Muscle layer of duodenum (tissue), 2 donors: ENCODE data around the gene SMCHD1.
A peak's percentile ranks its signal among the peaks of the same experiment; 100 is the strongest.

Experiments used
- H3K27ac ChIP-seq: one replicate; pipeline ENCODE4 v1.7.0; 2013; ENCODE audit warnings: mild to moderate bottlenecking, low read length
- H3K27me3 ChIP-seq: one replicate; pipeline ENCODE4 v1.7.0; 2013; ENCODE audit warnings: low read depth, mild to moderate bottlenecking, control low read depth, low read length
- H3K36me3 ChIP-seq, 2 donors: one replicate each; pipeline ENCODE4 v1.7.0; 2013; ENCODE audit warnings: low read length in 2 of 2, control low read depth in 1 of 2, mild to moderate bottlenecking in 1 of 2; ENCODE audit not compliant: insufficient read depth in 2 of 2, control insufficient read depth in 1 of 2
- H3K4me1 ChIP-seq, 2 donors: one replicate each; pipeline ENCODE4 v1.7.0; 2013; ENCODE audit warnings: low read length in 2 of 2, mild to moderate bottlenecking in 2 of 2, control low read depth in 1 of 2, moderate library complexity in 1 of 2; ENCODE audit not compliant: insufficient read depth in 2 of 2, control insufficient read depth in 1 of 2
- H3K4me3 ChIP-seq, 2 donors: one replicate each; pipeline ENCODE4 v1.7.0; 2013; ENCODE audit warnings: low read length in 2 of 2, low read depth in 1 of 2, mild to moderate bottlenecking in 1 of 2
- H3K9me3 ChIP-seq, 2 donors: one replicate each; pipeline ENCODE4 v1.7.0; 2013; ENCODE audit warnings: low read length in 2 of 2, control low read depth in 1 of 2, mild to moderate bottlenecking in 1 of 2; ENCODE audit not compliant: control insufficient read depth in 1 of 2
- donor health status: healthy.

Gene SMCHD1

GRCh38 chr18:2687390-2688001 is 32.0 kb downstream of the SMCHD1 start:
- H3K4me3 ChIP-seq: no peak overlapping the region
- no peaks in the 10 kb centered on the region for H3K27me3 ChIP-seq
- H3K36me3 ChIP-seq: peaks cover 31 to 35% of the 10 kb centered on the region in 2 donors
- H3K9me3 ChIP-seq: peaks cover 5% of the 10 kb centered on the region in 2 donors
- peaks cover 0 to 6% of the 10 kb centered on the region in 2 donors for H3K4me1 ChIP-seq
- H3K27ac ChIP-seq: peak overlapping the region; percentile 13

- Histone ChIP-seq H3K36me3 (peaks cover 46 to 53% of the 10 kb centered on the region in 2 donors), H3K27me3 (no peaks in the 10 kb centered on the region), H3K4me1 (no peaks in the 10 kb centered on the region), H3K9me3 (no peaks in the 10 kb centered on the region), H3K4me3 (no peak overlapping the region), H3K27ac (no peak overlapping the region)
Observed at GRCh38 chr18:2692508-2692907, 37.0 kb downstream of the SMCHD1 start.

- H3K27me3 ChIP-seq: no peaks in the 10 kb centered on the region
- no peak overlapping the region for H3K4me3 ChIP-seq
- H3K4me1 ChIP-seq: no peaks in the 10 kb centered on the region
- H3K27ac ChIP-seq: no peak overlapping the region
- H3K36me3 ChIP-seq: peaks cover 51 to 57% of the 10 kb centered on the region in 2 donors
- H3K9me3 ChIP-seq: no peaks in the 10 kb centered on the region
Observed at GRCh38 chr18:2697184-2697583, 41.7 kb downstream of the SMCHD1 start.

- H3K27ac ChIP-seq: no peak overlapping the region
- H3K36me3 ChIP-seq: peaks cover 51 to 53% of the 10 kb centered on the region in 2 donors
- H3K27me3 ChIP-seq: no peaks in the 10 kb centered on the region
- H3K4me1 ChIP-seq: no peaks in the 10 kb centered on the region
- H3K4me3 ChIP-seq: no peak overlapping the region
- no peaks in the 10 kb centered on the region for H3K9me3 ChIP-seq
Observed at GRCh38 chr18:2699001-2699400, 43.5 kb downstream of the SMCHD1 start.

GRCh38 chr18:2704541-2704940 is 49.0 kb downstream of the SMCHD1 start:
- Histone ChIP-seq H3K4me1 (no peaks in the 10 kb centered on the region), H3K36me3 (peaks cover 51 to 54% of the 10 kb centered on the region in 2 donors), H3K4me3 (no peak overlapping the region), H3K27ac (no peak overlapping the region), H3K27me3 (no peaks in the 10 kb centered on the region), H3K9me3 (no peaks in the 10 kb centered on the region)

- H3K36me3 ChIP-seq: peaks cover 44 to 58% of the 10 kb centered on the region in 2 donors
- H3K27ac ChIP-seq: no peak overlapping the region
- no peaks in the 10 kb centered on the region for H3K4me1 ChIP-seq
- no peak overlapping the region for H3K4me3 ChIP-seq
- H3K27me3 ChIP-seq: no peaks in the 10 kb centered on the region
- H3K9me3 ChIP-seq: no peaks in the 10 kb centered on the region
Observed at GRCh38 chr18:2706903-2707302, 51.4 kb downstream of the SMCHD1 start.

GRCh38 chr18:2707551-2708168 is 52.1 kb downstream of the SMCHD1 start:
- H3K27me3 ChIP-seq: no peaks in the 10 kb centered on the region

GRCh38 chr18:2709316-2709715 is 53.8 kb downstream of the SMCHD1 start:
- Histone ChIP-seq H3K27ac (no peak overlapping the region), H3K4me1 (no peaks in the 10 kb centered on the region), H3K9me3 (no peaks in the 10 kb centered on the region), H3K4me3 (no peak overlapping the region), H3K27me3 (no peaks in the 10 kb centered on the region), H3K36me3 (peaks cover 47 to 70% of the 10 kb centered on the region in 2 donors)

More at GRCh38 chr18:2707551-2708168, 52.1 kb downstream of the SMCHD1 start:
- Histone ChIP-seq H3K27ac (no peak overlapping the region), H3K4me1 (no peaks in the 10 kb centered on the region), H3K36me3 (peaks cover 49 to 65% of the 10 kb centered on the region in 2 donors), H3K9me3 (no peaks in the 10 kb centered on the region), H3K4me3 (no peak overlapping the region)

- Histone ChIP-seq H3K27me3 (no peaks in the 10 kb centered on the region), H3K4me3 (no peak overlapping the region), H3K27ac (no peak overlapping the region), H3K4me1 (no peaks in the 10 kb centered on the region), H3K36me3 (peaks cover 49 to 55% of the 10 kb centered on the region in 2 donors), H3K9me3 (no peaks in the 10 kb centered on the region)
Observed at GRCh38 chr18:2714140-2714539, 58.6 kb downstream of the SMCHD1 start.

GRCh38 chr18:2715990-2716389 is 60.5 kb downstream of the SMCHD1 start:
- no peaks in the 10 kb centered on the region for H3K9me3 ChIP-seq
- no peak overlapping the region for H3K27ac ChIP-seq
- H3K36me3 ChIP-seq: peaks cover 41 to 54% of the 10 kb centered on the region in 2 donors
- no peak overlapping the region for H3K4me3 ChIP-seq
- no peaks in the 10 kb centered on the region for H3K27me3 ChIP-seq
- no peaks in the 10 kb centered on the region for H3K4me1 ChIP-seq

GRCh38 chr18:2716394-2717326 is 61.1 kb downstream of the SMCHD1 start:
- H3K27ac ChIP-seq: no peak overlapping the region

More at GRCh38 chr18:2716394-2717326, 61.1 kb downstream of the SMCHD1 start:
- Histone ChIP-seq H3K36me3 (peaks cover 48 to 55% of the 10 kb centered on the region in 2 donors), H3K4me3 (no peak overlapping the region), H3K4me1 (no peaks in the 10 kb centered on the region), H3K27me3 (no peaks in the 10 kb centered on the region), H3K9me3 (no peaks in the 10 kb centered on the region)
